HepG2 (cell line): ENCODE measurements around the gene PIEZO1. TPM values are rescaled to one million over a fixed set of nuclear protein-coding genes. Genes with fewer than 3 reads are reported as not detected.

Experiments
- ATAC-seq: fragments of 200-7000 bp; cut with Tn5 transposase; 3 replicates; pipeline ENCODE4 v1.9.1; 2020; ENCODE audit warnings: mild to moderate bottlenecking, moderate library complexity
- BruUV-seq: library from RNA; stranded (reverse); fragments of 400-500 nt; replicated peaks from 2 replicates; lab custom pipeline; 2021; lab: Mats Ljungman, UMichigan
- CTCF ChIA-PET: fragments of 300-600 bp; formaldehyde crosslinking; extraction: SDS; loops from one replicate; lab custom pipeline; 2021; ENCODE audit warnings: low total read pairs, inconsistent platforms, low intra/inter-chr PET ratio; lab: Yijun Ruan, JAX
- POLR2A ChIA-PET: fragments of 350-600 bp; sonication (Branson Sonifier 250); formaldehyde crosslinking; loops from one replicate; lab custom pipeline; 2020; ENCODE audit warnings: antibody characterized with exemption, inconsistent platforms; lab: Yijun Ruan, JAX
- DNase-seq: peaks from one replicate; pipeline ENCODE4 v3.0.0-alpha.2; 2015; ENCODE audit warnings: low spot score
- FAIRE-seq: peaks from 3 replicates; lab custom pipeline; 2011; peaks lifted over from hg19 to GRCh38; lab: Jason Lieb, UNC
- H2AFZ ChIP-seq: one replicate; pipeline ENCODE4 v1.6.1; 2011; ENCODE audit warnings: low read length, inconsistent platforms
- H3K27ac ChIP-seq: fragments of 300-600 bp; 3 replicates; pipeline ENCODE4 v1.8.0; 2011; ENCODE audit warnings: mixed run types, mild to moderate bottlenecking, mixed read lengths, low read length, inconsistent platforms; ENCODE audit not compliant: insufficient read depth; ENCODE audit errors: extremely low read length
- H3K27me3 ChIP-seq, 2 experiments: fragments of 200-600 bp in 1 of 2; 2 replicates in 1 of 2; 3 replicates in 1 of 2; pipeline versions ENCODE4 v1.6.0 to v1.8.0; 2011; ENCODE audit warnings: low read length in 2 of 2, mild to moderate bottlenecking in 2 of 2, moderate library complexity in 2 of 2, inconsistent platforms in 1 of 2; ENCODE audit not compliant: insufficient read depth in 2 of 2, control insufficient read depth in 1 of 2
- H3K36me3 ChIP-seq, 2 experiments: fragments of 200-600 bp in 1 of 2; replicated peaks in 1 of 2; 2 replicates in 1 of 2; 3 replicates in 1 of 2; pipeline versions ENCODE4 v1.5.1 to v1.8.0; 2011; ENCODE audit warnings: low read length in 2 of 2, inconsistent platforms in 1 of 2; ENCODE audit not compliant: insufficient read depth in 2 of 2, control insufficient read depth in 1 of 2
- H3K4me1 ChIP-seq: 2 replicates; pipeline ENCODE4 v1.5.1; 2012; ENCODE audit warnings: low read length, inconsistent platforms; ENCODE audit not compliant: insufficient read depth
- H3K4me2 ChIP-seq: 2 replicates; pipeline ENCODE4 v1.6.0; 2011; ENCODE audit warnings: low read depth, low read length, inconsistent platforms
- H3K4me3 ChIP-seq, 3 experiments: fragments of 200-600 bp in 1 of 3; sonication (generic), shearing (Covaris generic) in 1 of 3; replicated peaks in 1 of 3; 2 replicates each; pipeline ENCODE4 v1.5.1; 2011 to 2016; ENCODE audit warnings: low read length in 3 of 3, inconsistent platforms in 2 of 3, low read depth in 2 of 3, mild to moderate bottlenecking in 2 of 3, control low read depth in 1 of 3, mixed read lengths in 1 of 3; ENCODE audit not compliant: insufficient read depth in 1 of 3
- H3K79me2 ChIP-seq: one replicate; pipeline ENCODE4 v1.6.1; 2011; ENCODE audit warnings: low read length, inconsistent platforms; ENCODE audit not compliant: insufficient read depth
- H3K9ac ChIP-seq: 2 replicates; pipeline ENCODE4 v1.6.0; 2011; ENCODE audit warnings: mild to moderate bottlenecking, low read depth, low read length, inconsistent platforms; ENCODE audit not compliant: insufficient read depth
- H3K9me3 ChIP-seq: 2 replicates; pipeline ENCODE4 v1.5.1; 2012; ENCODE audit warnings: mild to moderate bottlenecking, low read length
- H4K20me1 ChIP-seq: 2 replicates; pipeline ENCODE4 v1.6.0; 2011; ENCODE audit warnings: inconsistent platforms, mild to moderate bottlenecking, low read length, moderate library complexity; ENCODE audit not compliant: insufficient read depth
- AGO2 ChIP-seq: fragments of 200-400 bp; formaldehyde crosslinking; optimal IDR thresholded peaks from 2 replicates; pipeline ENCODE3; 2017; ENCODE audit warnings: mild to moderate bottlenecking, low read depth, low read length, moderate library complexity
- EEA1 ChIP-seq: sonication (generic); formaldehyde crosslinking; IDR thresholded peaks from 2 replicates; pipeline ENCODE4 v1.5.1; 2020; ENCODE audit warnings: mild to moderate bottlenecking, missing genetic modification reagents, borderline replicate concordance
- RBM22 ChIP-seq: fragments of 200-400 bp; formaldehyde crosslinking; optimal IDR thresholded peaks from 2 replicates; pipeline ENCODE3; 2017; ENCODE audit warnings: mild to moderate bottlenecking, low read length, moderate library complexity
- ZMYM3 ChIP-seq: sonication (generic); formaldehyde crosslinking; IDR thresholded peaks from 2 replicates; pipeline ENCODE4 v1.5.1; 2020; ENCODE audit warnings: mild to moderate bottlenecking, missing genetic modification reagents
- ZNF713 ChIP-seq: sonication (generic); formaldehyde crosslinking; IDR thresholded peaks from 2 replicates; pipeline ENCODE4 v1.4.0; 2020; ENCODE audit warnings: mild to moderate bottlenecking, missing genetic modification reagents
- WGBS: methylation state at CpG from one replicate; pipeline ENCODE4 v1.1.6; 2017; ENCODE audit warnings: low lambda C conversion rate; 5-methylcytosine and 5-hydroxymethylcytosine counted together
- in situ Hi-C: cut with HindIII; loops from 2 replicates; pipeline ENCODE4 v1.10.0; 2017; ENCODE audit warnings: low pct_unique_long_range_greater_than_20kb; ENCODE audit not compliant: extremely low pct_ligation_motif_present
- intact Hi-C: fragments of 100-400 bp; cut with micrococcal nuclease; formaldehyde crosslinking; loops from one replicate; pipeline ENCODE4 v1.10.0; 2022; ENCODE audit not compliant: unreplicated experiment
- polyA plus RNA-seq, 8 experiments: library from polyadenylated mRNA; depleted of rRNA in 3 of 8; stranded (reverse) in 7 of 8; unstranded in 1 of 8; fragments of >200 nt; fragmentation: Illumina TruSeq in 4 of 8; extraction: Trizol in 4 of 8; gene quantifications; 2 replicates each; pipeline versions ENCODE4 v1.2.1 to v1.2.3, GENCODE V29; 2011 to 2016; ENCODE audit warnings: low read depth in 4 of 8, missing spikeins in 1 of 8, mixed read lengths in 1 of 8; ENCODE audit not compliant: insufficient read depth in 1 of 8
- total RNA-seq, 5 experiments: library from RNA; depleted of rRNA; stranded (reverse); fragments of >200 nt; fragmentation: Illumina TruSeq; extraction: Trizol; gene quantifications; 2 replicates each; pipeline ENCODE4 v1.2.3, GENCODE V29; 2016; ENCODE audit warnings: low read depth in 1 of 5

PIEZO1 gene
- total and polyA plus RNA-seq, 2 of the 13 experiments (the other 11 are each of a cell fraction or from before 2014, with no cell fraction given) = 67.9 to 85.0 TPM

DNA sequence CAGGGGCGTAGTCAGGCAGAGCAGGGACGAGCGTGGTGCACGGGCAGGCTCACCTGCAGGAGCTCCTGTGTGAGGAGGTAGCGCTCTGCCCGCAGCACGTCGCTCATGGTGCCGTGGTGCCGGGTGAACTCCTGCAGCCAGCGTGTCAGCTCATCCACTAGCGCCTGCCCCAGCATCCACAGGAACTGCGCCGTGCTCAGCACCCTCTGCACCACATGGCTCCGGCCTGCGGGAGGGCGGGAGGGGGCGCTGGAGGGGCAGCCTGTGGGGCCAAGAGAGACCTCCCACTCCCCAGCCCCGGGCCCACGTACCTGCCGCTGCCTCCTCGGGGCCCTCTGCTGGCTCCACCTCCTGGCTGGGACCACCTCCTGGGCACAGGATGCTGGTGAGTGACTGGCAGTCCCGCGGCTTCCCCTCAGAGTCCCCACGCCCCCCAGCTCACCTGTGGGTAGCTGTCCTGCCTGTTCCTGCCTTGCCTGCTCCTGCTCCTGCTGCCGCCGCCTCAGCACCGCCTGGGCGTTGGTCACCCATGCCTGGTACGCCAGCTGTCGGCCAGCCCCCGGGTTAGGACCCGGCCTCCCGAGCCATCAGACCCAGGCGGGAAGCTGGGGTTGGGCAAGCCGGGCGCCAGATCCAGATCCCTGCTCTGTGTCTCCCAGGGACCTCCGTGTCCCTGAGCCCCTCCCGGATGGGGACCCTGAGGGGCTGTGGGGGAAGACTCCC lies 62.1 kb downstream of the PIEZO1 start:
- H3K79me2 ChIP-seq = no peaks in the 10 kb centered on the region
- no peak overlapping the region for H3K4me2 ChIP-seq
- BruUV-seq = no TSS peak
- TF ChIP-seq ZMYM3 (no peak), AGO2 (peak; percentile 36)
- peaks cover 73 to 94% of the 10 kb centered on the region in 2 experiments; a peak in 4 of 5 replicates for H3K36me3 ChIP-seq
- intact Hi-C loops (no loop called here), in situ Hi-C loops (no loop called here)
- ChIA-PET CTCF (no interaction called here), POLR2A (no interaction called here)
- ATAC-seq (no peak; the same call in 2 of the 3 replicates), DNase-seq (no peak), FAIRE-seq (no peak)
- no peak overlapping the region for H3K4me3 ChIP-seq
- H3K9ac ChIP-seq = no peak overlapping the region
- no peaks in the 10 kb centered on the region for H3K9me3 ChIP-seq
- 98% methylated on average over 20 of the region's 39 CpGs for WGBS
- no peak overlapping the region for H2AFZ ChIP-seq
- no peaks in the 10 kb centered on the region for H3K4me1 ChIP-seq
- H3K27ac ChIP-seq = no peak overlapping the region
- no peaks in the 10 kb centered on the region for H3K27me3 ChIP-seq
- no peaks in the 10 kb centered on the region for H4K20me1 ChIP-seq

DNA sequence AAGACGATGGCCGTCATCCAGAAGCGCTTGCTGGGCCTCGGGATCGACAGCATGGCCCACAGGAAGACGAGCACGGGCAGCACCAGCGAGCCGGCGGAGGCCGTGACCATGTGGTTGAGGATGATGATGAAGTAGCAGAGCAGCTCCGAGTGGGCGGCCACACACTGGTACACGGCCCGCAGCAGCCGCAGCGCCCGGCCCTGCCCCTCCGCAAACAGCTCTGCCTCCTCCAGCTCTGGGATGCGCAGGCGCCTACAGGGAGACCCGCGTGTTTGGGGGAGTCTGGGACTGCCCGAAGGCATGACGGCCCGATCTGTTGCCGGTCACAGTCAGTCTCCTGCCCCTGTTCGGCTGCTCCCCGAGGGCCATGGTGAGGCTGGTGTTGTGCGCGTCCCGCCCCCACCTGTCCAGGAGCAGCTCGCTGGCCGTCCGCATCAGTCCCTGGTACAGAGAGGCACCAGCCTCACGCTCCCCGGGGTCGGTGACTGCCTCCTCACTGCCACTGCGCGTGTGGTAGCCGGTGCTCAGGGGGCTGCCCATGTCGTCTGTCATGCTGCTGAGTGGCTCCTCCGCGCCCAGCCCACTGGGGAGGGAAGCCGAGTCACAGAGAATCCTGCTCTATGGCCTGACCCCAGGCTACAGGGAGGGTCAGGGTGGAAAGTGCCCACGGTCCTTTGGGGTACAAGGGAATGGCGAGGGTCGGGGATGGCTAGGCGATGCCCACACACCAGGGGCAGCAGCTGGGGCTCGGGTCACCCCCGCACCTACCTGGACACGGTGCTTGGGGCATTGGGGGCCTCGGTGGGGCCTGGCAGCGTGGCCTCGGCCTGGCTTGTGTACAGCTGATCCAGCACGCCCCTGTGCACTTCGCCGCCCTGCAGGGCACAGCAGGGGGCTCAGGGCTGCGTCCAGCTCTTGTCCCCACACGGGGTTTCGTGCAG lies 62.9 kb downstream of the PIEZO1 start:
- WGBS = 97% methylated on average over 41 of the region's 61 CpGs
- FAIRE-seq (no peak), ATAC-seq (no peak; the same call in 1 of the 3 replicates)

More for the DNA sequence above, 62.9 kb downstream of the PIEZO1 start:
- Histone ChIP-seq H2AFZ (no peak overlapping the region), H3K27me3 (no peaks in the 10 kb centered on the region), H3K4me3 (no peak overlapping the region), H3K4me1 (no peaks in the 10 kb centered on the region), H3K27ac (no peak overlapping the region), H3K9ac (no peak overlapping the region), H3K79me2 (no peaks in the 10 kb centered on the region), H3K36me3 (peaks cover 69 to 94% of the 10 kb centered on the region in 2 experiments; a peak in 4 of 5 replicates), H3K4me2 (no peak overlapping the region), H3K9me3 (no peaks in the 10 kb centered on the region), H4K20me1 (no peaks in the 10 kb centered on the region)
- BruUV-seq = no TSS peak
- intact Hi-C loops (no loop called here), in situ Hi-C loops (no loop called here)
- TF ChIP-seq EEA1 (CRISPR knock-in tag) (0 out of 2 replicates have a peak, but pooled peaks have one; percentile 28), ZNF713 (CRISPR knock-in tag) (no peak), AGO2 (peak; percentile 51), RBM22 (peak; percentile 65)
- DNase-seq = no peak
- ChIA-PET CTCF (no interaction called here), POLR2A (no interaction called here)
